OCI-LY1 (cell line): Measurements from ENCODE around the gene PNLIPRP1.

Experiments
- CTCF ChIP-seq: fragments of 200-600 bp; sonication (generic), shearing (Covaris generic); IDR thresholded peaks from 2 replicates; pipeline ENCODE4 v1.5.1; 2017; ENCODE audit warnings: mild to moderate bottlenecking, antibody characterized with exemption, low read length, moderate library complexity, mixed read lengths
- EZH2 ChIP-seq: fragments of 200-600 bp; sonication (generic), shearing (Covaris generic); IDR thresholded peaks from 2 replicates; pipeline ENCODE4 v1.8.0; 2017; ENCODE audit warnings: borderline replicate concordance, mixed run types, mild to moderate bottlenecking, antibody characterized with exemption, low read length, moderate library complexity, mixed read lengths

DNA sequence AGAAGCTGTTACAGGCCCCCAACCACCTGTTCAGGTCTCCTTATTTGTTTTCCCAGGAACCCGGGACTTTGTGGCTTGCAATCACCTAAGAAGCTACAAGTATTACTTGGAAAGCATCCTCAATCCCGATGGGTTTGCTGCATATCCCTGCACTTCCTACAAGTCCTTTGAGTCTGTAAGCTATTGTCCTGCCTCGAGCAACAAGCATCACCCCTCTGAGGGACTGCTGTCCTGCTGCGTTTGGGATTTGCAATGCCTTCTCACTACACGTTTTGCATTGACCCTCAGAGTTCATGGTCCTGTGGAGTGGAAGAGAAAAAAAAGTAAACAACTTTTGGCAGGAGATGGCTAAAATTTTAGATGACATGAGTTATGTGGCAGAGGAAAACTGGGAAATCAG is 9.2 kb downstream of the PNLIPRP1 start:
- TF ChIP-seq CTCF: no peak
- TF ChIP-seq EZH2: no peak
